A549 (cell line): ENCODE measurements around the gene MEIS1. TPM values are rescaled to one million over a fixed set of nuclear protein-coding genes. Genes with fewer than 3 reads are reported as not detected.

Experiments used
- ATAC-seq, 2 experiments: fragments of 200-7000 bp in 1 of 2; fragments of >200 bp in 1 of 2; cut with Nextera tagmentation in 1 of 2; cut with Tn5 transposase in 1 of 2; 3 replicates each; pipeline versions ENCODE4 v1.8.0 to v1.9.1; 2018 to 2020; ENCODE audit warnings: mild to moderate bottlenecking in 1 of 2, moderate library complexity in 1 of 2
- CTCF ChIA-PET: fragments of 300-600 bp; sonication (Branson Sonifier 250); formaldehyde crosslinking; extraction: SDS; loops from one replicate; lab custom pipeline; 2021; ENCODE audit warnings: antibody characterized with exemption, inconsistent platforms; lab: Yijun Ruan, JAX
- POLR2A ChIA-PET: fragments of 350-600 bp; formaldehyde crosslinking; extraction: SDS; loops from one replicate; lab custom pipeline; 2021; ENCODE audit warnings: antibody characterized with exemption, inconsistent platforms; lab: Yijun Ruan, JAX
- DNase-seq, 2 experiments: peaks; one replicate each; pipeline versions ENCODE4 v3.0.0 to v3.0.0-alpha.2; 2011 to 2016; ENCODE audit warnings: low read depth in 1 of 2, low spot score in 1 of 2
- FAIRE-seq: peaks from 2 replicates; lab custom pipeline; 2011; peaks lifted over from hg19 to GRCh38; lab: Jason Lieb, UNC
- H3K27ac ChIP-seq, 2 experiments: fragments of >200 bp; sonication (Bioruptor Twin); formaldehyde crosslinking; 3 replicates each; pipeline ENCODE4 v1.5.1; 2016 to 2017
- H3K4me1 ChIP-seq: fragments of >200 bp; sonication (Bioruptor Twin); formaldehyde crosslinking; 3 replicates; pipeline ENCODE4 v1.6.1; 2016
- H3K4me2 ChIP-seq: fragments of >200 bp; sonication (Bioruptor Twin); formaldehyde crosslinking; 3 replicates; pipeline ENCODE4 v1.6.1; 2016
- H3K4me3 ChIP-seq: fragments of >200 bp; sonication (Bioruptor Twin); formaldehyde crosslinking; 3 replicates; pipeline ENCODE4 v1.5.1; 2016
- H3K9me3 ChIP-seq: fragments of >200 bp; sonication (Bioruptor Twin); formaldehyde crosslinking; 3 replicates; pipeline ENCODE4 v1.6.1; 2016
- BCL3 ChIP-seq: fragments of >200 bp; sonication (Bioruptor Twin); formaldehyde crosslinking; IDR thresholded peaks from 3 replicates; pipeline ENCODE4 v1.6.1; 2016
- CBX2 ChIP-seq: fragments of 200-600 bp; sonication (generic); IDR thresholded peaks from 2 replicates; pipeline ENCODE4 v1.6.1; 2016; ENCODE audit warnings: low read depth, mild to moderate bottlenecking, borderline replicate concordance
- CEBPB ChIP-seq, 2 experiments: fragments of >200 bp in 1 of 2; sonication (Bioruptor Twin) in 1 of 2; formaldehyde crosslinking in 1 of 2; IDR thresholded peaks; 2 replicates each; pipeline ENCODE4 v1.6.1; 2012 to 2016
- HEYL ChIP-seq: fragments of 250-450 bp; sonication (Bioruptor Pico); IDR thresholded peaks from 2 replicates; pipeline ENCODE4 v1.8.0; 2021; ENCODE audit warnings: mild to moderate bottlenecking, moderate library complexity
- HMGXB4 ChIP-seq: fragments of 250-450 bp; sonication (Bioruptor Pico); IDR thresholded peaks from 2 replicates; pipeline ENCODE4 v1.5.0; 2021; ENCODE audit warnings: mild to moderate bottlenecking, moderate library complexity, borderline replicate concordance
- MAFK ChIP-seq: fragments of 450-650 bp; IDR thresholded peaks from 2 replicates; pipeline ENCODE4 v1.6.1; 2014; ENCODE audit not compliant: partially characterized antibody
- PBX3 ChIP-seq: IDR thresholded peaks from 2 replicates; pipeline ENCODE4 v1.6.1; 2012
- REST ChIP-seq: fragments of 200-600 bp; sonication (generic); IDR thresholded peaks from 2 replicates; pipeline ENCODE4 v1.6.1; 2016; ENCODE audit warnings: antibody characterized with exemption, mild to moderate bottlenecking, moderate library complexity
- RFX5 ChIP-seq: fragments of 450-650 bp; IDR thresholded peaks from 2 replicates; pipeline ENCODE4 v1.7.1; 2014; ENCODE audit warnings: antibody characterized with exemption, mild to moderate bottlenecking, moderate library complexity
- SMC3 ChIP-seq: fragments of >200 bp; sonication (Bioruptor Twin); formaldehyde crosslinking; IDR thresholded peaks from 3 replicates; pipeline ENCODE4 v1.6.1; 2018; ENCODE audit warnings: inconsistent platforms
- TFCP2L1 ChIP-seq: fragments of 250-450 bp; sonication (Bioruptor Pico); IDR thresholded peaks from 2 replicates; pipeline ENCODE4 v1.5.0; 2021; ENCODE audit warnings: mild to moderate bottlenecking
- whole genome bisulfite sequencing: methylation state at CpG from one replicate; pipeline ENCODE4 v1.1.6; 2017; ENCODE audit errors: missing lambda C conversion rate; 5-methylcytosine and 5-hydroxymethylcytosine counted together
- polyA plus RNA-seq, 4 experiments: library from polyadenylated mRNA; depleted of rRNA in 3 of 4; stranded (reverse); fragments of >200 nt; fragmentation: RNase III in 1 of 4; extraction: RNeasy Plus Mini Kit Qiagen cat#74134 plus additional on column Dnase treatment in 1 of 4; gene quantifications; 2 replicates in 3 of 4; 3 replicates in 1 of 4; pipeline ENCODE4 v1.2.3, GENCODE V29; 2011 to 2017

Gene MEIS1
- polyA plus RNA-seq, 2 of the 4 experiments (the other 2 are of a cell fraction) = 1.9 to 4.2 TPM

- no peak for TF ChIP-seq BCL3
- no peak for TF ChIP-seq CBX2
These were observed 20.0 kb upstream of the MEIS1 start (continued) for GRCh38 chr2:66414896-66415295.

GRCh38 chr2:66418381-66418780 lies 16.5 kb upstream of the MEIS1 start:
- ATAC-seq = no peak

More at GRCh38 chr2:66418381-66418780, 16.5 kb upstream of the MEIS1 start:
- ChIA-PET CTCF (interaction anchor here (1.1 to 3.1 kb wide), 2 partner anchors 10 to 15 kb away, joined by 4 to 17 read pairs; no protein-coding TSS in a partner anchor), POLR2A (no interaction called here)
- no peak for FAIRE-seq
- Histone ChIP-seq H3K4me2 (no peak overlapping the region), H3K9me3 (no peaks in the 10 kb centered on the region), H3K4me1 (no peaks in the 10 kb centered on the region), H3K27ac (no peak overlapping the region), H3K4me3 (no peak overlapping the region)
- DNase-seq = no peak
- TF ChIP-seq PBX3 (no peak), TFCP2L1 (no peak), HEYL (CRISPR knock-in tag) (no peak), MAFK (no peak), RFX5 (no peak), SMC3 (no peak), HMGXB4 (CRISPR knock-in tag) (no peak), CEBPB (IDR thresholded peaks at IDR 0.05) (no peak), REST (no peak)
- WGBS = 72% methylated on average over 18 of the region's 18 CpGs
